Karpas-422 (cell line): ENCODE data around the gene VPREB1. TPM values are rescaled to one million over a fixed set of nuclear protein-coding genes. Genes with fewer than 3 reads are reported as not detected.
"Not testable (repeated sequence)": the region's sequence is repeated elsewhere in the genome, so short reads cannot be mapped to it uniquely, and the experiment has no call there.

Experiments used
- DNase-seq: peaks from one replicate; pipeline ENCODE4 v3.0.0-alpha.2; 2015
- H2AFZ ChIP-seq: fragments of 200-600 bp; sonication (generic); 2 replicates; pipeline ENCODE4 v1.6.1; 2014; ENCODE audit warnings: antibody characterized with exemption, low read length, mixed read lengths
- H3K27ac ChIP-seq: fragments of 200-600 bp; sonication (generic); 2 replicates; pipeline ENCODE4 v1.5.1; 2014; ENCODE audit warnings: mild to moderate bottlenecking, low read length, moderate library complexity
- H3K27me3 ChIP-seq: fragments of 200-600 bp; sonication (generic); 2 replicates; pipeline ENCODE4 v1.6.1; 2014; ENCODE audit warnings: low read length, mixed read lengths
- H3K36me3 ChIP-seq: fragments of 200-600 bp; sonication (generic); 2 replicates; pipeline ENCODE4 v1.6.1; 2014; ENCODE audit warnings: low read length, mixed read lengths; ENCODE audit not compliant: insufficient read depth
- H3K4me1 ChIP-seq: fragments of 200-600 bp; sonication (generic); 2 replicates; pipeline ENCODE4 v1.6.1; 2014; ENCODE audit warnings: mild to moderate bottlenecking, low read length, mixed read lengths
- H3K4me2 ChIP-seq: fragments of 200-600 bp; sonication (generic); 2 replicates; pipeline ENCODE4 v1.6.1; 2014; ENCODE audit warnings: low read length, low read depth, mild to moderate bottlenecking; ENCODE audit not compliant: poor library complexity, severe bottlenecking
- H3K4me3 ChIP-seq: fragments of 200-600 bp; sonication (generic); 2 replicates; pipeline ENCODE4 v1.5.1; 2014; ENCODE audit warnings: mild to moderate bottlenecking, antibody characterized with exemption, low read length, mixed read lengths
- H3K79me2 ChIP-seq: fragments of 200-600 bp; sonication (generic); 2 replicates; pipeline ENCODE4 v1.6.1; 2014; ENCODE audit warnings: mild to moderate bottlenecking, low read length, mixed read lengths
- H3K9ac ChIP-seq: fragments of 200-600 bp; sonication (generic); 2 replicates; pipeline ENCODE4 v1.6.0; 2014; ENCODE audit warnings: low read length
- H3K9me2 ChIP-seq: fragments of 200-600 bp; sonication (generic), shearing (Covaris generic); replicated peaks from 2 replicates; pipeline ENCODE4 v1.6.0; 2014; ENCODE audit warnings: mild to moderate bottlenecking, low read length, moderate library complexity; ENCODE audit not compliant: insufficient read depth
- H3K9me3 ChIP-seq: fragments of 300-700, 200-600 bp; sonication (generic); 2 replicates; pipeline ENCODE4 v1.6.1; 2014; ENCODE audit warnings: low read length, mixed read lengths
- H4K20me1 ChIP-seq: fragments of 200-600 bp; sonication (generic); 2 replicates; pipeline ENCODE4 v1.6.1; 2014; ENCODE audit warnings: mild to moderate bottlenecking, antibody characterized with exemption, low read length, low read depth; ENCODE audit not compliant: insufficient read depth
- total RNA-seq: library from RNA; depleted of rRNA; stranded (reverse); fragments of >200 nt; shearing (Covaris generic); gene quantifications from 2 replicates; pipeline ENCODE4 v1.2.3, GENCODE V29; 2014; ENCODE audit warnings: low replicate concordance

The VPREB1 gene
- total RNA-seq, 1 experiment from 2014 or later = not detected

- H3K9me2 ChIP-seq, H3K4me1 ChIP-seq, H3K36me3 ChIP-seq, H3K4me2 ChIP-seq, H3K79me2 ChIP-seq, H2AFZ ChIP-seq, H3K9ac ChIP-seq, H3K4me3 ChIP-seq, H4K20me1 ChIP-seq, DNase-seq, H3K9me3 ChIP-seq, H3K27me3 ChIP-seq, H3K27ac ChIP-seq: not testable (repeated sequence)
These were observed 17.9 kb downstream of the VPREB1 start for GRCh38 chr22:22262332-22263074.

GRCh38 chr22:22263823-22264222 lies 19.2 kb downstream of the VPREB1 start:
- not testable (repeated sequence) for H3K27ac ChIP-seq, H3K36me3 ChIP-seq, H4K20me1 ChIP-seq, H2AFZ ChIP-seq, H3K9ac ChIP-seq, DNase-seq, H3K9me2 ChIP-seq, H3K4me2 ChIP-seq, H3K79me2 ChIP-seq, H3K9me3 ChIP-seq, H3K27me3 ChIP-seq, H3K4me1 ChIP-seq, H3K4me3 ChIP-seq

- not testable (repeated sequence) for H3K27me3 ChIP-seq, H3K4me2 ChIP-seq, H3K4me3 ChIP-seq, H2AFZ ChIP-seq, H3K79me2 ChIP-seq, H3K27ac ChIP-seq, H3K36me3 ChIP-seq, H3K9me3 ChIP-seq, DNase-seq, H3K9ac ChIP-seq, H3K4me1 ChIP-seq, H3K9me2 ChIP-seq, H4K20me1 ChIP-seq
These were observed 25.6 kb downstream of the VPREB1 start for GRCh38 chr22:22270036-22270676.

- H2AFZ ChIP-seq, H4K20me1 ChIP-seq, H3K36me3 ChIP-seq, H3K4me1 ChIP-seq, H3K27me3 ChIP-seq, H3K9me2 ChIP-seq, H3K9me3 ChIP-seq, H3K9ac ChIP-seq, DNase-seq, H3K79me2 ChIP-seq, H3K4me3 ChIP-seq, H3K4me2 ChIP-seq, H3K27ac ChIP-seq: not testable (repeated sequence)
These were observed 32.8 kb downstream of the VPREB1 start for GRCh38 chr22:22277423-22277822.

GRCh38 chr22:22284962-22285756 lies 40.6 kb downstream of the VPREB1 start:
- H3K4me3 ChIP-seq, H3K9ac ChIP-seq, H3K27ac ChIP-seq: not testable (repeated sequence)

GRCh38 chr22:22286390-22287105 lies 42.0 kb downstream of the VPREB1 start:
- H3K27ac ChIP-seq, H3K27me3 ChIP-seq, H3K4me1 ChIP-seq, H3K9ac ChIP-seq, H4K20me1 ChIP-seq, H3K9me2 ChIP-seq, H3K4me3 ChIP-seq, H3K36me3 ChIP-seq, H3K79me2 ChIP-seq, H2AFZ ChIP-seq, DNase-seq, H3K4me2 ChIP-seq, H3K9me3 ChIP-seq: not testable (repeated sequence)

More at GRCh38 chr22:22284962-22285756, 40.6 kb downstream of the VPREB1 start:
- H3K4me1 ChIP-seq, H3K27me3 ChIP-seq, H3K36me3 ChIP-seq, H2AFZ ChIP-seq, H3K9me3 ChIP-seq, DNase-seq, H3K4me2 ChIP-seq, H4K20me1 ChIP-seq, H3K79me2 ChIP-seq, H3K9me2 ChIP-seq: not testable (repeated sequence)

GRCh38 chr22:22287106-22287626 lies 42.6 kb downstream of the VPREB1 start:
- not testable (repeated sequence) for H3K27ac ChIP-seq, H3K9ac ChIP-seq, H3K4me2 ChIP-seq, H2AFZ ChIP-seq, H3K4me1 ChIP-seq, H4K20me1 ChIP-seq, H3K79me2 ChIP-seq, H3K36me3 ChIP-seq, H3K9me3 ChIP-seq, DNase-seq, H3K9me2 ChIP-seq, H3K27me3 ChIP-seq, H3K4me3 ChIP-seq

GRCh38 chr22:22289666-22290065 lies 45.1 kb downstream of the VPREB1 start:
- not testable (repeated sequence) for DNase-seq, H4K20me1 ChIP-seq, H2AFZ ChIP-seq, H3K9me3 ChIP-seq, H3K9me2 ChIP-seq, H3K27ac ChIP-seq, H3K36me3 ChIP-seq, H3K79me2 ChIP-seq, H3K4me2 ChIP-seq, H3K4me1 ChIP-seq, H3K9ac ChIP-seq, H3K27me3 ChIP-seq, H3K4me3 ChIP-seq
